Ishikawa (cell line): Measurements from ENCODE around the gene SLC23A2.

Source experiments
- CEBPB ChIP-seq: IDR thresholded peaks from 2 replicates; pipeline ENCODE4 v1.6.1; 2012
- CREB1 ChIP-seq: IDR thresholded peaks from 2 replicates; pipeline ENCODE4 v1.6.1; 2012; ENCODE audit warnings: low read depth
- EGR1 ChIP-seq: IDR thresholded peaks from 2 replicates; pipeline ENCODE4 v1.6.1; 2012
- EP300 ChIP-seq: IDR thresholded peaks from 2 replicates; pipeline ENCODE4 v1.6.1; 2012; ENCODE audit warnings: borderline replicate concordance
- FOXM1 ChIP-seq: IDR thresholded peaks from 2 replicates; pipeline ENCODE4 v1.6.1; 2012; ENCODE audit warnings: low read depth, borderline replicate concordance
- NFIC ChIP-seq: IDR thresholded peaks from 2 replicates; pipeline ENCODE4 v1.6.1; 2012
- RAD21 ChIP-seq: IDR thresholded peaks from 2 replicates; pipeline ENCODE4 v1.6.1; 2012; ENCODE audit warnings: low read depth
- TAF1 ChIP-seq: IDR thresholded peaks from 2 replicates; pipeline ENCODE4 v1.6.1; 2012; ENCODE audit warnings: low read depth, mild to moderate bottlenecking
- TCF12 ChIP-seq: IDR thresholded peaks from 2 replicates; pipeline ENCODE4 v1.6.1; 2012; ENCODE audit warnings: low read depth
- TEAD4 ChIP-seq: IDR thresholded peaks from 2 replicates; pipeline ENCODE4 v1.6.1; 2012
- YY1 ChIP-seq: IDR thresholded peaks from 2 replicates; pipeline ENCODE4 v1.6.1; 2012; ENCODE audit warnings: low read depth
- ZBTB7A ChIP-seq: IDR thresholded peaks from 2 replicates; pipeline ENCODE4 v1.6.1; 2012; ENCODE audit warnings: low read depth
- TF ChIP-seq, protein P1 (sequence below): IDR thresholded peaks from 2 replicates; pipeline ENCODE4 v1.6.1; 2012; ENCODE audit warnings: low read depth, mild to moderate bottlenecking
- TF ChIP-seq, protein P2 (sequence below): IDR thresholded peaks from 2 replicates; pipeline ENCODE4 v1.6.1; 2012
- TF ChIP-seq, protein P3 (sequence below): IDR thresholded peaks from 2 replicates; pipeline ENCODE4 v1.6.1; 2012

SLC23A2 gene

DNA sequence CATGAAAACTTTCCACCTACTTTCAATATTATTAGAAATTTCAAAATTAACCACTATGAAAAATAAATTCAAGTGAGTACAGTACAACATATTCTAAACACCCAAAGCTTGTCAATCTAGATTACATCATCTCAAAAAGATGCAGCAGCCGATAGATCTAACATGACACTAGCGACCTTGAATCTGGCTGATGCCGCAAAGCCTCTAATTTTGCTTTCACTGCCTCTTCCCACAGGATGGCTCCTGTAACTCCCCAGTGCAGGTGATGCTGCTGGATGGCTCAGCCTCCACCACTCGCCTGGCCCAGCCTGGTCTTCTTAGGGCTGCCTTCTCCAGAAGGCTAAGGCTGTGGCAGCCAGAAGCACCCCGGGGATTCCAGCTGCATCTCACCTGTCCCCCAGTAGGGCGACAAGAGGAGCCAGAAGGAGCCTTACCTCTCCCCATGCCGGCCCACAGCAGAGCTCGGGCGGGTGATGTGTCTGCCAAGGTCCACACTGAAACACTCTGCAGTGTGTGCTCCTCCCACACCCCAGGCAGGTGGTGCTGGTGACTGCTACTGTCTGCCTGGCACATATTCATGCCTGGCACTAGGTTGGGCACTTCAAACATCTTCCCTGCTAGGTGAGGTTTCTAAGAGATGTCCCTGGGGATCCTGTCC lies 82.1 kb downstream of the SLC23A2 start:
- TF ChIP-seq TEAD4 (no peak), FOXM1 (no peak), RAD21 (no peak), TCF12 (no peak), TAF1 (no peak), CREB1 (no peak), EP300 (no peak), ZBTB7A (no peak), NFIC (no peak), YY1 (no peak), EGR1 (no peak), CEBPB (no peak)
- TF ChIP-seq, protein P1, sequence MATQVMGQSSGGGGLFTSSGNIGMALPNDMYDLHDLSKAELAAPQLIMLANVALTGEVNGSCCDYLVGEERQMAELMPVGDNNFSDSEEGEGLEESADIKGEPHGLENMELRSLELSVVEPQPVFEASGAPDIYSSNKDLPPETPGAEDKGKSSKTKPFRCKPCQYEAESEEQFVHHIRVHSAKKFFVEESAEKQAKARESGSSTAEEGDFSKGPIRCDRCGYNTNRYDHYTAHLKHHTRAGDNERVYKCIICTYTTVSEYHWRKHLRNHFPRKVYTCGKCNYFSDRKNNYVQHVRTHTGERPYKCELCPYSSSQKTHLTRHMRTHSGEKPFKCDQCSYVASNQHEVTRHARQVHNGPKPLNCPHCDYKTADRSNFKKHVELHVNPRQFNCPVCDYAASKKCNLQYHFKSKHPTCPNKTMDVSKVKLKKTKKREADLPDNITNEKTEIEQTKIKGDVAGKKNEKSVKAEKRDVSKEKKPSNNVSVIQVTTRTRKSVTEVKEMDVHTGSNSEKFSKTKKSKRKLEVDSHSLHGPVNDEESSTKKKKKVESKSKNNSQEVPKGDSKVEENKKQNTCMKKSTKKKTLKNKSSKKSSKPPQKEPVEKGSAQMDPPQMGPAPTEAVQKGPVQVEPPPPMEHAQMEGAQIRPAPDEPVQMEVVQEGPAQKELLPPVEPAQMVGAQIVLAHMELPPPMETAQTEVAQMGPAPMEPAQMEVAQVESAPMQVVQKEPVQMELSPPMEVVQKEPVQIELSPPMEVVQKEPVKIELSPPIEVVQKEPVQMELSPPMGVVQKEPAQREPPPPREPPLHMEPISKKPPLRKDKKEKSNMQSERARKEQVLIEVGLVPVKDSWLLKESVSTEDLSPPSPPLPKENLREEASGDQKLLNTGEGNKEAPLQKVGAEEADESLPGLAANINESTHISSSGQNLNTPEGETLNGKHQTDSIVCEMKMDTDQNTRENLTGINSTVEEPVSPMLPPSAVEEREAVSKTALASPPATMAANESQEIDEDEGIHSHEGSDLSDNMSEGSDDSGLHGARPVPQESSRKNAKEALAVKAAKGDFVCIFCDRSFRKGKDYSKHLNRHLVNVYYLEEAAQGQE = no peak
- TF ChIP-seq, protein P2, sequence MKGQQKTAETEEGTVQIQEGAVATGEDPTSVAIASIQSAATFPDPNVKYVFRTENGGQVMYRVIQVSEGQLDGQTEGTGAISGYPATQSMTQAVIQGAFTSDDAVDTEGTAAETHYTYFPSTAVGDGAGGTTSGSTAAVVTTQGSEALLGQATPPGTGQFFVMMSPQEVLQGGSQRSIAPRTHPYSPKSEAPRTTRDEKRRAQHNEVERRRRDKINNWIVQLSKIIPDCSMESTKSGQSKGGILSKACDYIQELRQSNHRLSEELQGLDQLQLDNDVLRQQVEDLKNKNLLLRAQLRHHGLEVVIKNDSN = no peak
- TF ChIP-seq, protein P3, sequence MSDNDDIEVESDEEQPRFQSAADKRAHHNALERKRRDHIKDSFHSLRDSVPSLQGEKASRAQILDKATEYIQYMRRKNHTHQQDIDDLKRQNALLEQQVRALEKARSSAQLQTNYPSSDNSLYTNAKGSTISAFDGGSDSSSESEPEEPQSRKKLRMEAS = no peak

DNA sequence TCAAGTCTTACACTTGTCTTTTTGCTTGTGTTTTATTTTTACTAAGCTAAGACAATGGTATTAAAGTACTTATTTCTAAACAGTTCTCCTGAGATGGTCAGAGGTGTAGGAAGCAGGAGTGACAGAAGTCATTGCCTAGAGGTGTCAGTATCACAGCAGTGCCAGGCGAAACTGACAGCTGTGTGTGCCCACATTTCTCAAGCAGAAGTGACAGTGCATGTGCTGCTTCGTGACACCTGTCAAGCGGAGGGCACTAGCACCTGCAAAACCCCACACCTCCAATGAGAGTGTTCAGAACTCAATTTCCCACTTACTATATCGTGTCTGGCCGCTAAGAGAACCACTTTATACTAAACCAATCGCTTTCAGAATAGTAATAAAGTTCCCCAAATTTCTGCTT lies 82.8 kb downstream of the SLC23A2 start:
- no peak for TF ChIP-seq TEAD4
- TF ChIP-seq FOXM1 = no peak
- TF ChIP-seq CREB1 = no peak
- no peak for TF ChIP-seq ZBTB7A
- TF ChIP-seq TAF1 = no peak
- TF ChIP-seq EP300 = no peak
- TF ChIP-seq NFIC = no peak
- no peak for TF ChIP-seq RAD21

DNA sequence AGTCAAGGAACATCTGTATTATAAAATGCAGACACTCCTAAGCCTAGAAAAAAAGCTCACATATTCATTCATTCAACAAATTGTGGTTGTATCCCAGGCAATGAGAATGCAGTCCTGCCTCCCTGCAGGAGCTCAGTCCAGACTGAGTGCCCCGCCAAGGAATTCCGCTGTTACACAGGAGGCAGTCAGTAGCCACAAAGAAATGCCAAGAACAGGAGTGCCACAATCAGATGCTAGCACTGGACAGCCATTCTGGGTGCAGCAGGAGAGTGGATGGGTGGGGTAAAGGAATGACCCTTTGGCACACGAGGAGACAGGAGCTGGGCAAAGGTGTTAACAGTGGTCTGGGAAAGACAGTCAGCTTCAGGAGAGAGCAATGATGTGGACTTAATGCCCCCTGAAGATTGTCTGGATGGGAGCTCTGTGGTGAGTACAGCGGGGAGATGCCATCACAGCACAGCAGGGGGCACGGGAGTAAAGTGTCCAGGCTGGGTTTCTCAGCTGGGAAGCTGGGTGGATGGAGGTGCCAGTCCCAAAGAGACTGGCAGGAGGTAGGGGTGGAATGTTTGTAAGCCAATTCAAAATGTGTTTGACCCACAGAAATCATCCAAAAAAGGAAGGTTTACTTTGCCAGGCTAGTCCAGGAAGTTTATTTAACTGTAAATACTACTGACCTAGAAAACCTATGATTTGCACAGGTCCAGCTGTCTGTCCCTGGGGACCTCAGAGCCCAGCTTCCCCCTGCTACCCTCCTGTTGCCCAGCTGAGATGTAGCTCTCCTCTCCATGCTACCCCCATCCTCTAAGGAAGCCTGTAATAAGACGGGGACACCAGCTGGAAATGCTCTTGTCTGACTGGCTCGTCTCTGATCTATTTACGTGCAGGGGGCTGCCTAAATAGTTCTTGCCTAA lies 84.1 kb downstream of the SLC23A2 start:
- TF ChIP-seq TEAD4 = peak; percentile 64
- TF ChIP-seq, protein P3 = no peak

DNA sequence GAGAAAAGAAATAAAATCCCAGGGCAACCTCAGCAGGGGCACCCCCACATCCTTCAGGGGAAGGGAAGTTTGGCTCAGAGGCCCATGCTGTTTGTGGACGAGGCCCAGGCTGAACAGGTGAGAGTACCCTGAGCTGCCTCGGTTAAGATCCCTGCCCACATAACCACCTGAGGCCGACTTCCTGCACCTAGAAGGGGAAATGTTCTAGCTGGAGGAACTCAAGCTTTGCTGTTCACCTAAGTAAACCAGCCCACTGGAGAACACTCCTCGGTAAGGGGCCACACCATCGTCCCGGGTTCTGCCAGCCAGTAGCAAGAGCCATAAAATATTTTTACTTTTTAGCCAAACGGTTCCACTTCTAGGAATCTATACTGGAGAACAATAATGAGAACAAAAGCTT lies 88.2 kb downstream of the SLC23A2 start:
- TF ChIP-seq, protein P1 = no peak
- TF ChIP-seq, protein P2 = no peak
- TF ChIP-seq ZBTB7A (no peak), NFIC (no peak), TEAD4 (no peak), CREB1 (no peak), TAF1 (no peak), RAD21 (no peak), EGR1 (no peak), FOXM1 (no peak), TCF12 (no peak), EP300 (no peak), YY1 (no peak), CEBPB (no peak)
- TF ChIP-seq, protein P3 = no peak

DNA sequence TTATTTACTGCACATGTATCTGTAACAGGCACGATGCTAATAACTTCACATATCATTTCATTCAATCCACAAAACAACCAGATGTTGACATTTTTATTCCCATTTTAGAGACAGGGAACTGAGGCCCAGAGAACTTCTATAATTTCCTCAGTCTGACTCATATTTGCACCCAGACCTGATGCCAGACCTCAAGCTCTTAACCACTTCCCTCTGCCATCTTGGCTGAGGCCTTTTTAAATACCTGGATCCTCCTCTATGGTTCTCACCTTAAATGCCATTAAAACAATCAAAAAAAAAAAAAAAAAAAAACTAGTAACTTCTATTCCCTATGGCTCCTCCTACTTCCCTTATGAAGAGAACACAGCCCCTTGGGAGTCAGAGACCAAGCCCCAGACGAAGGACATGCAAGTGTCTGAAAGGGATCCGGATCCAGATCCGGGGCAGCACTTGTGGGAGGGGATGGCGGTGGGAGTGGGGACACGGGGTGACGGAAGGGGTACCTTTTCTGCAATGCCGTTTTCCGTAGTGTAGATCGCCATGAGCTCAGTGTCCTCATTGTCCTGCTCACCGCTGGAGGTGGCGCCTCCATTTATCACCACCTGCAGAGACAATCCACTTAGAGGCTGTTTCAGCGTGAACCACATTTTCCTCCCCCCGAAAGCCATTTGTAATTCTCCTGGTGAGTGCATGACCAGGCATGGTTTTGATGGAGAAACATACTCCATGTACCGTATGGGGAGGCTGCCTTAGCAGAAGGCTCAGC lies 88.7 kb downstream of the SLC23A2 start:
- TF ChIP-seq FOXM1 = no peak
- no peak for TF ChIP-seq EGR1
- no peak for TF ChIP-seq TCF12
- TF ChIP-seq TAF1 = no peak
- no peak for TF ChIP-seq CEBPB
- TF ChIP-seq, protein P2 = no peak
- no peak for TF ChIP-seq YY1
- TF ChIP-seq TEAD4 = no peak
- no peak for TF ChIP-seq CREB1
- TF ChIP-seq, protein P1 = no peak
- no peak for TF ChIP-seq ZBTB7A
- no peak for TF ChIP-seq EP300
- no peak for TF ChIP-seq RAD21
- TF ChIP-seq, protein P3 = no peak
- no peak for TF ChIP-seq NFIC
